HG03439 (cell line): Measurements from ENCODE around the gene MFRP.

Experiments
- ATAC-seq: cut with Tn5 transposase; IDR thresholded peaks from one replicate; pipeline ENCODE4 v1.9.1; 2021; ENCODE audit warnings: mild to moderate bottlenecking, moderate library complexity; ENCODE audit not compliant: unreplicated experiment

The MFRP gene

DNA sequence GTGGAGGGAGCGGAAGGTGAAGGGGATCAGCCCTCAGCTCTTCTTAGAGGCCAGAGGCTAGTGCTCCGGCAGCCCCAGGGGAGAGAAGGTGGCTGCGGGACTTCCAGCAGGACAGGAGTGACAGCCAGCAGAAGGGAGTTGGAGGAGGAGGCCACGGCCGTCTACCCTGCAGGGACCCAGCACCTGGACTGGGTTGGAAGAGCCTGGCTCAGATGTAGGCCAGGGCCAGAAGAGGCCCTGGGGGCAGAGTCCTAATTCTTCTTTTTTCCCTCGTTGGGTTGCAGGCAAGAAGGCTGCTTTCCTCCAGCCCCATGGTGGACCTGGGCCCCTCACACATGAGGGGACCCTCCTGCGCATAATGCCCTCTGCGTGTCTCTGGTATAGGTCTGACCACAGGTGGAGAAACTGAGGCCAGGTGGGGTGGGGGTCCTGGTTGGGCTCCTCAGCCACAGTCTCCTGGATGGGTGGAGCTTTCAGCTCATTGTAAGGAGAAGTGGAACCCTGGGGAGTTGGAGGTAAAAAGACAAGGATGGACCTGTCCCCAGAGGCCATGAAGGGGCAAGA lies 27.3 kb downstream of the MFRP start:
- no peak for ATAC-seq

GRCh38 chr11:119318240-119319135 lies 28.0 kb downstream of the MFRP start:
- no peak for ATAC-seq

DNA sequence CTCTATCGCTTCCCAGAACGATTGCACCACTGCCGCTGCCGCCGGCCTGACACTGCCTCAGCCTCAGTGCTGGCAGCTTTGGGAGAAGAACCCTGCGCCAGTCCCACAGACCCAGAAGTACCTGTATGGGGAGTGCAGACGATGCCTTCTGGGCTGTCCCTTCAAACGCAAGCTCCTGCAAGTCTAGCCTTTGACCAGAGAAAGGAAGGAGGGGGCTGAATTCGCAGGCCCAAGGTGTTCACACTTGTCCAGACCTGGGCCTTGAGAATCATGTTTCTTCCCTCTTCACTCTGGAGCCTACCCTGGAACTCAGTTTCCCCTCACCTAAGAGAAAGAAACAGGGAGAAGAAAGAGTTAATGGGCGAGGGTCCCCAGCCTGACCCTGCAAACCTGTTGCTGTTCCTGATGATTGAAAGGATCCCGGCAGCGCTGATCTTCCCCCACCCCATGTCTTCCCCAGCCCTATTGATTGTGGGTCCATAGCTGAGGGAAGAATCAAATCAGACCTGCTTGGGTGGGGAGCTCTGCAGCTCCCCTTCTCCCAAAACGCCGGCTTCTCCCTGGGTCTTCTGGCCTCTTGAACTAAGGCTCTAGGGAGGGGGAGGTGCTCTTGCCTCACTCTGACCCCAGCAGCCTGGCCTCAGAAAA lies 28.8 kb downstream of the MFRP start:
- no peak for ATAC-seq

- no peak for ATAC-seq
Observed at GRCh38 chr11:119316729-119317591, 29.5 kb downstream of the MFRP start, which contains the start of gene MCAM. MCAM (minus strand) TSS chr11:119317130; CDS start chr11:119317101, 29 bp downstream.

DNA sequence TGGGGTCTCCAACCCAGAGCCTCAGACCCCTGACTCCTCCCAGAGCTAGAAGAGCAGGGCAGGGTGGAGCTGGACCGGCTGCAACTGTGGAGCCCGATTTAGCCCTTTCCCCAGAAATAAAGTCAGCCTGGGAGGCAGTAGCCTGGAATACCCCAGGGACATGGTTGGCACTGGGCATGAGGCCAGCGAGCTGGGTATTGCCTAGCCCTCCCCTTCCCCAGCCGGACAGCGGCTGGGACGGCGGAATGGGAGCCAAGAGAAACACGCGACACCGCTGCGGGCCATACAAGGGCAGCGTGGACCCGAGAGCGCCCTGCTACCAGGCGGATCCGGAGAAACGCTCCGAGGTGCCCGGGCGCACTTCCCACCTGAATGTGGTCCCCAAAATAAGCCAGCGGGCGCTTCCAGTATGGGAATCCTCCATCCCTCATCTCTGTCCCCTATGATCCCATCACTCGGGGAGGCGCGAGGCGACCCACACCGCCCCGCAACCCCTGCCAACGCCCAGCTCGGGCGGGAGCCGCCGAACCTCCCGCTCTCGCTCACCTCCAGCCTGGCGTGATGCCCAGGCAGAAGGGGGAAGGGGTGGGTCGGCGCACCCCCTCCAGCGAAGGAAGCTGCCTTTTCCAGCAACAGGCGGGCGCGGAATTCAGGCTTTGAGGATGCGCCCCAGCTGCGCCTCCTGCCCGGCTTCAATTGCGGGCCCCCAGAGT lies 30.3 kb downstream of the MFRP start:
- no peak for ATAC-seq

DNA sequence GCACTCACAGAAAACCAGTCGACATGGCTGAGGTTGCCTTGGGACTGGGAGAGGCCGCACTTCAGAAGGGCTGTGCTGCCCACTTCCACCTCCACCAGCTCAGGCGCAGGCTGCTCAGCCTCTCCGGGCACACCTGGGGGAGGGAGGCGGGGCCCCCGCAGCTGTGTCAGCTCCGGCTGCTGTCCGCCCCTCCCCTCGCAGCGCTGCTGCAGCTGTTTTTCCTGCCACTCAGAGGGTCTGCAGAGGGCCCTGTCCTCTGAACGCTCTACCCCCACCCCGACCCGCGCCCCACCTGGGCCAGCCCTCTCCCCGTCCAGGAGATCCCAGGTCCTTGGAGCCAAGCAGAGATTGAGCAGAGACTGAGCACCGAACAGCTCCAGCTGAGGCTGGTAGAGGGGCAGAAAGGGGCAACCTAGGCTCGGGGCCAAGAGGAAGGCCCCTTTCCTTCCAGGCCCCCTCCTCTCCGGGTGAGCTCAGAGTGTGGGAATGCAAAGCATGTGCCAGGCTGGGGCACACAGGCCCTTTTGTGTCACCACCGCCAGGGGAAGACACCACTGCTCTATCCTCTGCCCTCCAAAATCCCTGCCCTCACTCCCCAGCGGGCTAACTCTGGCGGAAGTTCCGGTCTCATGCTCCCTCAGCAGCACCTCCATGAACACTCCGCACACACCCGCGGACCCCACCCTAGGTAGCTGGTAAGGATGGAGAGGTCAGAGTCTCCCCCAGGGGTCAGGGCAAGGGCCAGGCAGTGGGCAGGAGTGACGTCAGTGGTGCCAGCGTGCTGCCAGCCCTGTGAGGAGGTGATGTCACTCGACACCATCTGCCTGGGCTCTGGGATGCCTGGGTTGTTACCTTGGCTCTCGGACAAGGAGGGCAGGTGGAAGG lies 31.1 kb downstream of the MFRP start:
- ATAC-seq, result no peak

DNA sequence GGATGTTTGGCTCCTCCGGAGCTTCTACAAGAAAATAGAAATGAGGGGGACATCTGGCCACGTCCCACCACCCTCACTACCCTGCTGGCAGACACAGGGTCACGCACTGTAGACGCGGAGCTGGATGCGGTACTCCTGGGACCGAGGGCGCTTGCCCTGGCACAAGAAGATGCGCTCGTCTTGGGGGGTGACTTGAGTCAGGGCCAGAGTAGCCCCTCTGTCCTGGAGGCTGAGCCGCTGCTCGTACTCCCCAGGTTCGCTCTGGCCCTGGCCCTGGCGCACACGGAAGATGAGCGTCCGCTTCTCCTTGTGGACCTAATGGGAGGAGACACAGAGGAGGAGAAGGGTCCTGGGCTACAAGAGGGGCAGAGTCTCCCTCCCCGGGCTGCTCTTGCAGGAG lies 31.8 kb downstream of the MFRP start:
- ATAC-seq, result no peak

GRCh38 chr11:119310682-119311052 lies 35.8 kb downstream of the MFRP start:
- no peak for ATAC-seq

DNA sequence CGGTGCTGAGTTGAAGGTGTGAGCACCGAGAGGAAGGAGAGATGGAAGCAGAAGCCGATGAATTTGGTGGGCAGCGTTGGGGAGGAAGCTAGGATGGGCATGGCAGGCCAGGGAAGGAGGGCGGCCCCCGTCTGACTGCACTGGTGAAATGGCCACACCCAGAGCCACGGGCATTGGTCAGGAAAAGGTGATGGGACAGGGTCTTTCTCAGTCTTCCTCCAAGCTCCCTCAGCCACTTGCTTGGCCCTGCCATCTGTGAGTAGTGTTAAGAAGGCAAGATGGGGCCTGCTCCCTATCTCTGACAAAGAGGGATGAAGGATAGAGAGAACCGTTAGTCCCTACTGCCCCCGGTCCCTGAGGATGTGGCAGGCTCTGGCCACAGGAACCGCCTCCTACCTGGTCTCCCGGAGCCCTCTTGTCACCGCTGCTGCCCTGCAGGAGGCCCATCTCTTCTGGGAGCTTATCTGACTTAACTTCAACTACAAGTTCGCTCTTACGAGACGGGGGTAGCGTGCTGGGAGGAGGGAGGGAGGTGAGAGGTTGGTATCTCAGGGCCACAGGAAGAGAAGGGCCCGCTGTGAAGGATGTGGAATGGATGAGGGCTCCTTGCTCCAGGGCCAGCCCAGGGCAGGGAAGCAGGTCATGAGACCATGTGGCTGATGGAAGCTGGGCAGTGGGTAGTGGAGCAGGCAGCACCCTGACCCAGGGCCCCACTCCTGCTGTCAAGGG lies 36.4 kb downstream of the MFRP start:
- ATAC-seq, result no peak

DNA sequence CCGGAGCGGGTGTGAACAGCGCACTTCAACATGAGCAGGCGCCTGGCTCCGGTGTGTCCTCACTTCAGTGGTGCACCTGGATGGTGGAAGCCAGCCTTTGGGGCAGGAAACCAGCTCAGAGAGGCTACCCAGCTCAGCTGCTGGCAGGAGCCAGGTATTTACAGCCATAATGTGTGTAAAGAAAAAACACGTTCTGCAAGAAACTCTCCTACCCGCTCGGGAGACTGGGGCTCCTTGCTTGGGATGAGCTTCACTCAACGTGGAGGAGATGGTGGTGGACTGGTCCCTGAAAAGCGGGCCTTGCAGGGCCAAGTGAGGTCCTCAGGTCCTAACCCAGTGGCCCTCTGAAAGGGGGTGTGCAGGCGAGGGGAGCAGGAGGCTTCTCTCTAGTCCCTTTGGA lies 37.1 kb downstream of the MFRP start:
- no peak for ATAC-seq

- no peak for ATAC-seq
Observed at GRCh38 chr11:119307974-119308373, 38.5 kb downstream of the MFRP start.

- no peak for ATAC-seq
Observed at GRCh38 chr11:119307219-119307618, 39.3 kb downstream of the MFRP start.

- no peak for ATAC-seq
Observed at GRCh38 chr11:119306373-119306890, 40.1 kb downstream of the MFRP start.

DNA sequence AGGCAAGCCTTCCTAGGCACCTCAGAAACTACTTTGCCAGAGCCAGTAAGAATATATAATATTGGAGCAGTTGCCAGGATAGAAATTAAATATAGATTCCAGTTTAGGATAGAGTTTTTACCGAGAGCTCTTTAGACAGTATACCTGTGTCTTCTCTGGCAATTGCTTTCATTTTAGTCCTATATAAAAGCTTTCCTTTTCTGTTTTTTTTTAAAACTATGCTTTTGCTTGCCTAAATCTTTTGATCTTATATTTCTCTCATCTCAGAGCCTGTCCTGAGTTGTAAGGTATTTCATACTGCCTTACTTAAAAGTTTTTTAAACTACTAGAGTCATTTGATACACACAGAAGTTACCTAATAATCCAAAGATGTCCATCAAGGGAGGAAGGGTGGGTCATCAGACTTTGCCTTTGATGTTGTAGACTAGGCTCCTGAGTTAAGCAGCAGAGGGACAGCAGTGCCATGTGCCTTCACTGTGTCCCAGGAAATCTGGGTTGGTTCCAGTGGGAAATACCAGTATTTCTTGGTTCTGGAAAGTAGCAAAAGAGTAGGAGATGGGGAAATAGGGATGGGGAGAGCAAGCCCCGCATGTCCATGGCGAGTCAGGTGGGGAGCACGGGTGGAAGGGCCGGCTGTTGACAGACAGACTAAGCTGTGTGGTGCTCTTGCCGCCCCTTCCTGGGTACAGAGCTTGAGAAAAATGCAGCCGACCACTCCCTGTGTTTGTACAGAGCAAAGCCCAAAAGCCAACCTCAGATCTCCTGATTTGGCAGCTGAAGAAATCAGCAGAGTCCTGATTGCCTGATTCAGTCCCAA lies 40.7 kb downstream of the MFRP start:
- ATAC-seq, result no peak

- no peak for ATAC-seq
Observed at GRCh38 chr11:119303227-119303718, 43.2 kb downstream of the MFRP start.

- ATAC-seq, result no peak
Observed at GRCh38 chr11:119300198-119300964, 46.1 kb downstream of the MFRP start.

DNA sequence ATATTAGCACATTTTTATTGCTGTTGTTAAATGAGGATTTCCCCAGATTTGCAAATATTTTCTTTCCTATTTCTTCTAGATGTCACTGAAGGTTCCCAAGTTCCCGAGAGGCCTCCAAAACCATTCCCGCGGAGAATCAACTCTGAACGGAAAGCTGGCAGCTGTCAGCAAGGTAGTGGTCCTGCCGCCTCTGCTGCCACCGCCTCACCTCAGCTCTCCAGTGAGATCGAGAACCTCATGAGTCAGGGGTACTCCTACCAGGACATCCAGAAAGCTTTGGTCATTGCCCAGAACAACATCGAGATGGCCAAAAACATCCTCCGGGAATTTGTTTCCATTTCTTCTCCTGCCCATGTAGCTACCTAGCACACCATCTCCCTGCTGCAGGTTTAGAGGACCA lies 47.1 kb downstream of the MFRP start:
- no peak for ATAC-seq
